HG03280 (cell line): ENCODE results near the gene SYNGR4.
"Not testable (repeated sequence)": the region's sequence is repeated elsewhere in the genome, so short reads cannot be mapped to it uniquely, and the experiment has no call there.

ENCODE experiments used
- ATAC-seq: cut with Tn5 transposase; IDR thresholded peaks from one replicate; pipeline ENCODE4 v1.9.1; 2021; ENCODE audit warnings: mild to moderate bottlenecking, moderate library complexity; ENCODE audit not compliant: unreplicated experiment

Gene SYNGR4, protein sequence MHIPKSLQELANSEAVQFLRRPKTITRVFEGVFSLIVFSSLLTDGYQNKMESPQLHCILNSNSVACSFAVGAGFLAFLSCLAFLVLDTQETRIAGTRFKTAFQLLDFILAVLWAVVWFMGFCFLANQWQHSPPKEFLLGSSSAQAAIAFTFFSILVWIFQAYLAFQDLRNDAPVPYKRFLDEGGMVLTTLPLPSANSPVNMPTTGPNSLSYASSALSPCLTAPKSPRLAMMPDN

GRCh38 chr19:48363810-48364597 is at the start of gene SYNGR4, which contains the start of gene TMEM143:
SYNGR4 (plus strand) TSS chr19:48364367; CDS start chr19:48365843, 1,476 bp downstream.
TMEM143 (minus strand) TSS chr19:48363940; CDS start chr19:48363920, 20 bp downstream.
- ATAC-seq = peak; percentile 85

DNA sequence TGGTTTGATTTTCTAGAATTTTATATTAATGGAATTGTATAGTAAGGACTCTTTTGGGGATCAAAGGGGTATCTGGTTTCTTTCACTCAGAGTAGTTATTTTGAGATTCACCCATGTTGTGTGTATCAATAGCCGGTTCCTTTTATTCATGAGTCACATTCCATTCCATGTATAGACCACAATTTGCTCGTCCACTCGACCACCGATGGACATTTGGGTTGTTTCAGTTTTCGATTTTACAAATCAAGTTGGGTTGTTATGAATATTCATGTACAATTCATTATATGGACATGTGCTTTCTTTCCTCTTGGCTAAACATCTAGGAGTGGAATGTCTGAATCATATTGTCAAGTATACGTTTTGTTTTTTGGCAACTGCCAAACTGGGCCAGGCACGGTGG is 48.5 kb upstream of the SYNGR4 start:
- ATAC-seq = no peak

DNA sequence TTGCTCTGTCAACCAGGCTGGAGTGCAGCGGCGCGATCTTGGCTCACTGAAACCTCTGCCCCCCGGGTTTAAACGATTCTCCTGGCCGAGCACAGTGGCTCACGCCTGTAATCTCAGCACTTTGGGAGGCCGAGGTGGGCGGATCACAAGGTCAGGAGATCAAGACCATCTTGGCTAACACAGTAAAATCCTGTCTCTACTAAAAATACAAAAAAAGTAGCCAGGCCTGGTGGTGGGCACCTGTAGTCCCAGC is 46.5 kb upstream of the SYNGR4 start:
- ATAC-seq = not testable (repeated sequence)

DNA sequence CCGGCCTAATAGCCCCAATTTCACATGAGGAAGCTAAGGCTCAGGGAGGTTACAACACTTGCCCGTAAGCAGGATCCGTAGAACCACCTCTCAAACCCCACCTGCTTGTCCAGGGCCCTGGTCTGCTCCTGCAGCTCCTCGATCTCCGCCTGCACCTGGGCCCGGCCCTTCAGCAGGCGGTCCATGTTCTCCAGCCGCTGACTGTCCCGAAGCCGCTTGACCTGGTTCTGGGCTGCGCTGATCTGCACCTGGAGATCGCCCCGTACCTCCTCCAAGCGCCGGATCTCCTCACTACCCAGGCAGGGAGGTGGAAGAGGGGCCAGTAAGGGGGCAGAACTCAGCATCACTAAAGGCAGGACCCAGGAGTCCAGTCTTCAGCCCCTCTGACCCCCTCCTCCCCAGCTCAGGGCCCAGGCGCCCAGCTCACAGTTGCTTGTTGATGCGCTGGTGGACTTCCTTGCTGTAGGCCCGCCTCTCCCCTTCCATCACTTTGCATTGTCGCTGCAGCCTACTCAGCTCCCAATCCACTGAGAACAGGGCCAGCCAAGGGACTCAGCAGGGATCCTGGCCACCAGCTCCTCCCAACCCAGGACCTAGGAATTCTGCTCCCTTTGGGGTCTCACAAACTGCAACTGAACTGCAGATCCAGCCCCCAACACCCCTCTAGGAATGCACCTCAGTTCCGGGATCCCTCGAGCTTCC is 45.7 kb upstream of the SYNGR4 start:
- ATAC-seq = no peak

DNA sequence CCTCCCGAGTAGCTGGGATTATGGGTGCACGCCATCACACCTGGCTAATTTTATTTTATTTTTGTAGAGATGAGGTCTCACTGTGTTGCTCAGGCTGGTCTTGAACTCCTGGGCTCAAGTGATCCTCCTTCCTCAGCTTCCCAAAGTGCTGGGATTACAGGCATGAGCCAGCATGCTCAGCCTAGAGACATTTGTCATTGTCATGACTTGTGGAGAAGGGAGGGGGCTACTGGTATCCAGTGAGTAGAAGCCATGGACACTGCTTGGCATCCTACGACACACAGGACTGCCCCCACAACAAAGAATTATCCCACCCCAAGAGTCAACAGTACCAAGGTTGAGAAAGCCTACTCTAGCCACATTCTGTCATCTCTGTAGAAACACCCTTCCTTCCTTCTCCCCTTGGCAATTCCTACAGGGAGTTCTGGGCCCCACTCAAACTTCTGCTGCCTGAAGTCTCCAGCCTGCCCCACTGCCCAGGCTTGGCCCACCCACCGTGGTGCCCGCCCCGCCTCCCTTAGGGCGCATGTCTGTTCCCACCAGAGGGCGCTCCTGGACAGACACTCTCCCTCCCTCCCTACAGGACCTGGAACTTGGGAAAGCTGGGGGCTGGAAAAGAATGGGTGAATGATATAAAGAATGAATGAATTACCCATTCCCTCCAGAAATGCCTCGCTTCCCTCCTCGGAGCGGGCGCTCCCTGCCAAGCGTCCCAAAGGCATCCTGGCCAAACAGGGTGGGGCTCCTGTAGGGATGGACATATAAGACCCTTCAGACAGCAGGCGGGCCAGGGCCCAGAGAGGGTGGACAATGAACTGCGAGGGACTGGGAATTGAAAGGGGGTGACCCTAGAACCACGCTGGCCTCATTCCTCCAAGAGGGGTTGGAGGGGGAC is 44.3 kb upstream of the SYNGR4 start:
- no peak for ATAC-seq

GRCh38 chr19:48321372-48321621 is 42.9 kb upstream of the SYNGR4 start:
- peak; percentile 55 for ATAC-seq

- peak; percentile 66 for ATAC-seq
Measured at GRCh38 chr19:48321622-48322591, 42.3 kb upstream of the SYNGR4 start.

DNA sequence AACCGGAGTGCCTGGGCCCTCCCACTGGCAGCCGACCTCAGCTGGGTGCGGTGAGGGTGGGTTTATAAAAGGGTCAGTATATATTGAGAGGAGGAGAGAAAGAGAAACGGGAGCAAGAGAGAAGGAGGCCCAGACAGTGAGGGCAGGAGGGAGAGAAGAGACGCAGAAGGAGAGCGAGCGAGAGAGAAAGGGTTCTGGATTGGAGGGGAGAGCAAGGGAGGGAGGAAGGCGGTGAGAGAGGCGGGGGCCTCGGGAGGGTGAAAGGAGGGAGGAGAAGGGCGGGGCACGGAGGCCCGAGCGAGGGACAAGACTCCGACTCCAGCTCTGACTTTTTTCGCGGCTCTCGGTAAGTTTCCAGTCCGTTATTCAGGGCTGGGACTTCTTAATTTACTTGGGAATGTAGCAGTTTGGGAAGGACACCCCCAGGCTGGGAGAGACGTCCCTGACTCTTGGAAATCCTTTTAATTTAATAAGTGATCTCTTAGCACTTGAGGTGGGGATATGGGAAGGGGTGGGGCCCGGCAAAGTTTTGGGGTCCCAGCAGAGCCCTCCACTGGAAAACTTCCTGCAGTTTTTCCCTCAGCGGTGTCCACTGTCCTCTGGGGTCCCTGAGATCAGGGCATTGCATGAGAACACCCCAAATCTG is 38.8 kb upstream of the SYNGR4 start, which contains the start of gene EMP3:
EMP3 (plus strand) TSS at position 288 of the 646 bp plus-strand sequence. CDS start 1,293 bp downstream, outside the sequence.
- no peak for ATAC-seq

- ATAC-seq = no peak
Measured at GRCh38 chr19:48329167-48329891, 34.8 kb upstream of the SYNGR4 start.

DNA sequence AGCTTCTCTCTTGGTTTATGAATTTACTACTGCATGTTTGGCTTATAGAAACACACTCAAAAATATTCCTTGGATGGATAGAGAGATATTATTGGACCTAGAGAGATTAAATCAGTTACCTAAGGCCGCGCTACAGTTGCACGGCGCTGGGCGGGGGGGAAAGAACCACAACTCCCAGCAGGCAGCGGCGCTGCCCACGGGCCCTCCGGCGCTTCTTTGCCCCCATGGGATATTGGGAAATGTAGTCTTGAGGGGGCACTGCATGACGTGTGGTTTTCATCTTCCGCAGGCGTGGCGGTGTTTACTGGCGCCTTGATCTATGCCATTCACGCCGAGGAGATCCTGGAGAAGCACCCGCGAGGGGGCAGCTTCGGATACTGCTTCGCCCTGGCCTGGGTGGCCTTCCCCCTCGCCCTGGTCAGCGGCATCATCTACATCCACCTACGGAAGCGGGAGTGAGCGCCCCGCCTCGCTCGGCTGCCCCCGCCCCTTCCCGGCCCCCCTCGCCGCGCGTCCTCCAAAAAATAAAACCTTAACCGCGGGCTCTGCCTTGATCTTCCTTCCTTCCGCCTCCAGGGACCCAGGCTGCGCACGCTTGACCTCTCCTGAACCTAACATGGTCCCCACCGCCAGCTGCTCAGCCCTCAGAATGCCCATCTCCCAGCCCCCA is 34.0 kb upstream of the SYNGR4 start:
- ATAC-seq = peak; percentile 37

GRCh38 chr19:48332351-48332661 is 31.9 kb upstream of the SYNGR4 start:
- no peak for ATAC-seq

DNA sequence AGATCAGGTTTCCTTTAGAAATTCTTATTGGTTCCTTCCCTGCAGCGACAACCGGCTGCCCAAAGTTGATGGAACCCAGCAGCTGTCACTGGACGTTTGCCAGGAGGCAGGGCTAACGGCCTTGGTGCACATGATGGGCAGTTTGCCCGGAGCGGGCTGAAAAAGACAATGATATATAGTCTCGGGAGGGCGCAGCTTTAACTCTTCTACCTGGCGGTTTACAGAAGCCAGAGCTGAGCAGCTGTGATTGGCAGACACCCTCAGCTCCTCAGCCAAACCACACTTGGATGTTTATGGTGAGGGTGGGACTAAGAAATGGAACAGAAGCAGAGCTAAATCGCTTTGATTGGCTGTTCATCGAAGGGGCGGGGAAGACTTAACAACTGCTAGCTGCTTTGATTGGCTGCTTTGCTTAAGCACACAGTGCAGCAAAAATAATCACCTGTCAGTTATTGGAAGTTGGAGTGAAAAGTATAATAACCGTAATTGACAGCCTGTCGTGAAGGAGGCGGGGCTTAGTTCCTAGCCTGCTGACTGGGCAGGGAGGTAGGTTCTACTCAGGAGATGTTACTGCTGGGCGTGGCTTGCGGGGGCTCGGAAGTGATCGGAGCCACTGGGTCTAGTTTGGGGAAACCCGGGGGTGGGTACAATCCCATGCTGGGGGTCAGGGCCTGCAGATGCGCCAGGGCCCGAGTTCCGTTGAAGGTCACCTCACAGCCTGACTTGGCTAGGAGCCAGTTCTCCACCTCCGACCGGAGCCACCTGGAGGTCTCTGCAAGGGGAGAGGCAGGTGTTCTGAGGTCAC is 31.3 kb upstream of the SYNGR4 start:
- ATAC-seq = peak; percentile 57

- peak; percentile 56 for ATAC-seq
Measured at GRCh38 chr19:48333467-48334384, 30.4 kb upstream of the SYNGR4 start.

DNA sequence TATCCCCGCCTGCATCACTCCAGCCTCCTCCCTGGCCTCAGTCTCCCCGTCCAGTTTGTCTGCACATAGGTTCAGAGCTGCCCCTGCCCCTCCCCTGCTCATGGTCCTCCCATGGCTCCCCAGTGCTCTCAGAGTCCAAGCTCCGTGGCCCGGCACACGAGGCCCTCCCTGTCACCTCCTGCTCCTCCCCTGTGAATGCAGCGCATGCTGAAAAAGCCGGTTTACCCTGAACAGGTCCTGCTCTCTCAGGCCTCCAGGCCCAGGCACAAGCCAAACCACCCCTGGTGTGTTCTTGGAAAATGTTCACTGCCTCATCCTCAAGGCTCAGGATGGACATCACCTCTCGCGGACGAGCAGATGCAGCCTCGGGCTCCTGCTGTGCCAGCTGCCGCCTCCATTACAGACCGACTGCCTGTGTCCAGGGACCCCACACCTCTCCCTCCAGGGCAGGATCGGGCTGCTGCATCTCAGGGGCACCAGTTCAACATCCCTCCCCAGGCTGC is 25.9 kb upstream of the SYNGR4 start:
- ATAC-seq = no peak

DNA sequence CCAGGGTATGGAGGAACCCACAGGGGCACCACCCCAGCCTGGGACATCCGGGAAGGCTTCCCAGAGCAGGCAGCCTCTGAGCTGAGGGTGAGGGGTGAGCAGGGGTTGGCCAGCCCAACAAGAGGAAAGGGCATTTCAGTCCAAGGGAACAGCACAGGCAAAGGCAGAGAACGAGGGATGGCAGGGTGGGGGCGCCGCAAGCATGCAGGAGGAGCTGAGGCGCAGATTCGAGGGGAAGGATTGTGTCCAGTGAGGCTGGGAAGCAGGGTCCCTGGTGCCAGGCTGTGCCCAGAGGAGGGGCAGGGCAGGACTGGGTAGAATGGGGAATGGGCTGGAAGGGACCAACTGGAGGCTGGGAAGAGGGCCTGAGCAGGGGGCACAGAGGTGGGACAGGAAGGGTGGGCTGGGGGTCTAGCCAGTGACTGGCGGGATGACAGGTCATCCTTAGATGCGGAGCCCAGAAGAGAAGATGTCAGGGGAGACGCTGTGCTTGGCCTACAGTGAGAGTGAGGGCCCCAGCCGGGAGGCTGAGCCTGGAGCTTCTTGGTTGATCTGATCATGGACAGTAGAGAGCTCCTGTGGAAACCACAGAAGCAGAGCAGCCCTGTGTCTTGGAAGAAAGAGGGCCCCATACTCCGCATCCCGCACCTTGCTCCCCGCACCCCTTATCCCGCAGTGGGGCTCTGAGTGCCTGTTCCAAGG is 25.2 kb upstream of the SYNGR4 start:
- ATAC-seq = no peak

DNA sequence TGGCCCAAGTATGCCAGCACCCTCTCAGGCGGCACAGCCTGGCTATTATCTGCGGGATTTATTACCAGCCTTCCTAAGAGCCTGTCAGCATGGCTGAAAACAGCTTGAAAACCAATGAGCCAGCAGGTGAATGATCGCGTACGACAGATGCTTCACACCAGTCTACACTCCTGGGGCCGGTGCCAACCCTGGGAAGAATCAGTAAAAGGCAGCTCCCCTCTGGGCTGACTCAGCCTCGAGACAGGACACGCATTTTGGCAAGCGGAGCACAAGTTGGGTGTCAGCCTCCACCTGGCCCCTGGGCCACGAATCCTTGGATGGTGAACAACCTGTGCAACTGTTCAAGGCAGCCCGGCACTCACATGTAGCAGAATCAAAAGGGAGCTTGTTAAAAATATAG is 23.2 kb upstream of the SYNGR4 start:
- no peak for ATAC-seq
